Measurements from ENCODE around the gene PPP1R7.
"Not testable (repeated sequence)": the region's sequence is repeated elsewhere in the genome, so short reads cannot be mapped to it uniquely, and the experiment has no call there.

PPP1R7 gene, protein sequence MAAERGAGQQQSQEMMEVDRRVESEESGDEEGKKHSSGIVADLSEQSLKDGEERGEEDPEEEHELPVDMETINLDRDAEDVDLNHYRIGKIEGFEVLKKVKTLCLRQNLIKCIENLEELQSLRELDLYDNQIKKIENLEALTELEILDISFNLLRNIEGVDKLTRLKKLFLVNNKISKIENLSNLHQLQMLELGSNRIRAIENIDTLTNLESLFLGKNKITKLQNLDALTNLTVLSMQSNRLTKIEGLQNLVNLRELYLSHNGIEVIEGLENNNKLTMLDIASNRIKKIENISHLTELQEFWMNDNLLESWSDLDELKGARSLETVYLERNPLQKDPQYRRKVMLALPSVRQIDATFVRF

DNA sequence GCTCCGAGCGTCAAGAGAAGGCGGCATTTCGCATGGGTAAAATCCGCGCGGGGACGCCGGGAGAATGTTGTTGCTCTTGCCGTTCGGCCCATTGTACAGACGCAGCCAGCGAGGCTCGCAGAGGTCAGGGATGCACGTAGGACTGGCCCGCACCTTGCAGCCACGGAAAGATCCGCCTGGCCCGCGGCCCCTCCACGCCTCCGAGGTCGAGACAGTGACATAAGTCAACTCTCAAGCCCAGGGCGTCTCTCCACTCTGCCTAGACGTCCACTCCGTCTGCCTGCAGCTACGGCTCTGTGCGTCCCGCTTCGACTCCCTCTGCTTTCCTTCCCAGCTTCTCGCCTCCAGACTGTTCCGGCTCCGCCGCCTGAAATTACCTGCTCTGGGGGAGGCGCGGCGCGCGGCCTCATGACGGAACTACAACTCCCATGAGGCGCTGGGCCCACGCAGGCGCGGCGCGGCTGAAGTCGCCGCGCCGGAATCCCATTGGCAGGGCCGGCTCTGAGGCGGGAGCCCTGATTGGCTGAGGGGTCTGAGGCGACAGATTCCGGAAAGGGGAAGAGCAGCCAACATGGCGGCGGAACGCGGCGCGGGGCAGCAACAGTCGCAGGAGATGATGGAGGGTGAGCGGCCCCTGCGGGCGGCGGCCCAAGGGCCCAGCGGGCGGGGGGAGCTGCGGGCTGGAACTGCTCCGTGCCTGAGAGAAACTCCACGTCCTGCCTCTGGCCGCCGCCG, at the start of gene PPP1R7:
TSS of gene PPP1R7 (plus strand) at position 543 of the 735 bp plus-strand sequence. CDS start at position 572, 29 bp downstream.
- H3K9ac ChIP-seq (ENCODE audit: low read length): peak within 1 kb of the TSS; percentile 81
- no peaks in the 10 kb centered on the region for H3K36me3 ChIP-seq (ENCODE audit: control insufficient read depth, insufficient read depth, low read length)
- no peaks in the 10 kb centered on the region for H3K9me3 ChIP-seq (ENCODE audit: control insufficient read depth, low read length)
- H3K27me3 ChIP-seq (ENCODE audit: control insufficient read depth, insufficient read depth, low read length): no peaks in the 10 kb centered on the region
- H3K4me1 ChIP-seq (ENCODE audit: control insufficient read depth, insufficient read depth, low read length): peaks cover 8% of the 10 kb centered on the region
- peak within 1 kb of the TSS; percentile 87 for H3K4me3 ChIP-seq (ENCODE audit: low read length)

DNA sequence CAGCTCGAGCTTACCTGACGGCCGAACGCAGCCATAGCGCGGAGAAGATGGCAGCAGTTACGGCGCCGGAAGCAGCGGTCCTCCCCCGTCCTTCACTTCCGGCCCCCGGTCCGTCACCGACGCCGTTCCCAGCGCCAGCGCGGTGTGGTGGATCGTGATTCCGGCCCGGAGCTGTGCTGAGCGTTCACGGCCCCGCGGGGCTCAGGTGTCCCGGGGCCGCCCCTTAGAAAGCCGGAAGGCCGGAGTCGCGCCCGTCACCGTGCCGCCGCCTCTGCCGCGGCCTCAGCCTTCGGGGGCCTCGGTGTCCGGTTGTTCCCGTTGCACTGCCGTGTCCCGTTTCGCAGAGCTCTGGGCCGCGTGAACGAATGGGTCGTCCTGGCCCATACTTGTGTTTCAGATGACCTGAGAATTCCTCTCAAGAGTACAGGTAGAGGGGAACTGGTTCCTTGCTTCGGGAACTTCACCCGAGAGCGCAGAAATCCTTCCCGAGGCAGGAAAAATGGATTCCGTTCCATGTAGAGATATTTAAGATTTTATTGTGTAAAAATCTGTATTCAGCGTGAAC, 47.9 kb upstream of the PPP1R7 start, which contains the start of gene MTERF4:
TSS of gene MTERF4 (minus strand) at position 49 of the 565 bp plus-strand sequence. CDS start at position 35, 14 bp downstream.
- peak within 1 kb of the TSS; percentile 83 for H3K9ac ChIP-seq (ENCODE audit: low read length)
- H3K9me3 ChIP-seq (ENCODE audit: control insufficient read depth, low read length): no peaks in the 10 kb centered on the region
- no peaks in the 10 kb centered on the region for H3K36me3 ChIP-seq (ENCODE audit: control insufficient read depth, insufficient read depth, low read length)
- peak within 1 kb of the TSS; percentile 72 for H3K4me3 ChIP-seq (ENCODE audit: low read length)
- H3K4me1 ChIP-seq (ENCODE audit: control insufficient read depth, insufficient read depth, low read length): peaks cover 15% of the 10 kb centered on the region
- H3K27me3 ChIP-seq (ENCODE audit: control insufficient read depth, insufficient read depth, low read length): no peaks in the 10 kb centered on the region

DNA sequence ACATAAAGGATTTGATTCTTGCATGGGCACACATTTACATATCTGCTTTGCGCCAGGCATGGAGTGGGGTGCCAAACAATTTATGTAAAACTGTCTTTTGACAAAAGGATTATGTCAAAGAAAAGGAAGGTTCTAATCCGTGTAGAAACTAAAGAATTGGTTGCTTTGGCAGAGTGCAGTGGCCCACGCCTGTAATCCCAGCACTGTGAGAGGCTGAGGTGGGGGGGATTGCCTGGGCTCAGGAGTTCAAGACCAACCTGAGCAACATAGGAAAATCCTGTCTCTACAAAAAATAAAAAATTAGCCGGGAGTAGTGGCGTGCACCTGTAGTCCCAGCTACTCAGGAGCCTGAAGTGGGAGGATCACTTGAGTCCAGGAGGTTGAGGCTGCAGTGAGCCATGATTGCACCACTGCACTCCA, 47.1 kb upstream of the PPP1R7 start:
- H3K4me3 ChIP-seq (ENCODE audit: low read length): peak overlapping the region; percentile 72
- H3K4me1 ChIP-seq (ENCODE audit: control insufficient read depth, insufficient read depth, low read length): peaks cover 15% of the 10 kb centered on the region
- H3K27me3 ChIP-seq (ENCODE audit: control insufficient read depth, insufficient read depth, low read length): no peaks in the 10 kb centered on the region
- no peaks in the 10 kb centered on the region for H3K36me3 ChIP-seq (ENCODE audit: control insufficient read depth, insufficient read depth, low read length)
- H3K9me3 ChIP-seq (ENCODE audit: control insufficient read depth, low read length): no peaks in the 10 kb centered on the region
- peak overlapping the region; percentile 83 for H3K9ac ChIP-seq (ENCODE audit: low read length)

DNA sequence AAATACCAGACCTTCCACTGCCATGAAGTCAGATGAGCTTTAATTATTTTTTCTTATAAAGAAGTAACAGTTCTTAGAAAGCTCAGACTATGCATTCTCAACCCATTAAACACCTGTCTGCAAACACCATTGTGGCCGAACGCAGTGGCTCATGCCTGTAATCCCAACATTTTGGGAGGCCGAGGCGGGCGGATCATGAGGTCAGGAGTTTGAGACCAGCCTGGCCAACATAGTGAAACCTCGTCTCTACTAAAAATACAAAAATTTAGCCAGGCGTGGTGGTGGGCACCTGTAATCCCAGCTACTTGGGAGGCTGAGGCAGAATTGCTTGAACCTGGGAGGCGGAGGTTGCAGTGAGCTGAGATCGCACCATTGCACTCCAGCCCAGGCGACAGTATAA, 45.7 kb upstream of the PPP1R7 start:
- H3K36me3 ChIP-seq (ENCODE audit: control insufficient read depth, insufficient read depth, low read length); H3K27me3 ChIP-seq (ENCODE audit: control insufficient read depth, insufficient read depth, low read length); H3K9ac ChIP-seq (ENCODE audit: low read length); H3K9me3 ChIP-seq (ENCODE audit: control insufficient read depth, low read length); H3K4me3 ChIP-seq (ENCODE audit: low read length): not testable (repeated sequence)
- peaks cover 15% of the 10 kb centered on the region for H3K4me1 ChIP-seq (ENCODE audit: control insufficient read depth, insufficient read depth, low read length)

DNA sequence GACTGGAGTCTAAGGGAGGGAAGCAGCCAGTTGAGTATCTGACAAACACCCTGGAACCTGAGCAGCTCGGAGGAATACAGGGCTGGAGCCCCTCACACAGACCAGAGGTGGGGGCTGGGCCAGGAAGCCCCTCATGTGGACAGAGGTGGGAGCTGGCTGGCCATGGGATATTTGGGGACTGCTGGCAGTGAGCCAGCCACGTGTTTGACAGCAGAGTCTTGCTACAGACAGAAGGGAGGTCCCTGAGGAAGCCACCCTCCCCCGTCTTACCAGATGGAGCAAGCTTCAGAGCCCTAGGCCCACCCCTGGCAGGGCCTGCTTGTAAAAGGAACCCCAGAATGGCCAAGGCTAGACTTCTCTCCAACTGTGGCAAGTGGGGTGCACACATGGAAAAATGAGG, 44.6 kb upstream of the PPP1R7 start:
- Histone ChIP-seq H3K4me3 (ENCODE audit: low read length) (no peak overlapping the region), H3K27me3 (ENCODE audit: control insufficient read depth, insufficient read depth, low read length) (no peaks in the 10 kb centered on the region), H3K4me1 (ENCODE audit: control insufficient read depth, insufficient read depth, low read length) (peaks cover 14% of the 10 kb centered on the region), H3K36me3 (ENCODE audit: control insufficient read depth, insufficient read depth, low read length) (no peaks in the 10 kb centered on the region), H3K9ac (ENCODE audit: low read length) (no peak overlapping the region), H3K9me3 (ENCODE audit: control insufficient read depth, low read length) (no peaks in the 10 kb centered on the region)

DNA sequence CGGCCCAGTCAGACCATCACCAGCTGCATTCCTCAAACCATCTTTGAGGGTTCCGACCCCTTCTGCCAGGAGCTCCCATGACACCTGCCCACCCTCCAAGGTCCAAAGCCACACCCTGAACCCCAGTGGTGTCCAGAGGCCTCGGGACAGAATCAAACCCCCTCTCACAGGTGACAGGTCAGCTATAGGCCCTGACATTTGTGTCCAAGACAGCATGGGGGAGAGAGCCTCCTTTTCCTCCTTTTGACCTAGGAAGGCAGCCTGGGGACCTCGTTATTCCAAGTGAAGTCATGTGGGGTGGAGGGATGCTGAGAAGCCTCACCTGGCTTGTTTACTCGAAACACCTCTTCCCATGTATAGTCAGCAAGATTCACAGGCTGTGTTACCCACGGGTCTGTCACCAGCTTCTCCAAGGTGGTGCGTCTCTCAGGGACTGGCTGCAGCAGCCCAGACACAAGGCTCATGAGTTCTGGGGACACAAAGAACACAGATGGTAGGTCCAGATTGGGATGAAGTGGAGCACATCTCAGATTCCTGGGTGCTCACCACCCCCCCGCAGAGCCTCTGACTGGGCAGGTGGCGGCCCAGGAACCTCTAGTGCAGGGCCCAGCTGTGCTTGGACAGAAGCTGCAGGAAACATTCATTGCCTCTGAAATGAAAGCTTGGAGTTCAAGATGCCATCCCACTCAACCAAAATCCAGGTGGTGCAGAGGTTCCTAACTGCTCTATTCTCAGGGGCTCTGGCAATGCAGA, 43.1 kb upstream of the PPP1R7 start:
- peaks cover 6% of the 10 kb centered on the region for H3K4me1 ChIP-seq (ENCODE audit: control insufficient read depth, insufficient read depth, low read length)
- H3K27me3 ChIP-seq (ENCODE audit: control insufficient read depth, insufficient read depth, low read length): no peaks in the 10 kb centered on the region
- no peaks in the 10 kb centered on the region for H3K36me3 ChIP-seq (ENCODE audit: control insufficient read depth, insufficient read depth, low read length)
- H3K9ac ChIP-seq (ENCODE audit: low read length): no peak overlapping the region
- H3K9me3 ChIP-seq (ENCODE audit: control insufficient read depth, low read length): no peaks in the 10 kb centered on the region
- H3K4me3 ChIP-seq (ENCODE audit: low read length): no peak overlapping the region

DNA sequence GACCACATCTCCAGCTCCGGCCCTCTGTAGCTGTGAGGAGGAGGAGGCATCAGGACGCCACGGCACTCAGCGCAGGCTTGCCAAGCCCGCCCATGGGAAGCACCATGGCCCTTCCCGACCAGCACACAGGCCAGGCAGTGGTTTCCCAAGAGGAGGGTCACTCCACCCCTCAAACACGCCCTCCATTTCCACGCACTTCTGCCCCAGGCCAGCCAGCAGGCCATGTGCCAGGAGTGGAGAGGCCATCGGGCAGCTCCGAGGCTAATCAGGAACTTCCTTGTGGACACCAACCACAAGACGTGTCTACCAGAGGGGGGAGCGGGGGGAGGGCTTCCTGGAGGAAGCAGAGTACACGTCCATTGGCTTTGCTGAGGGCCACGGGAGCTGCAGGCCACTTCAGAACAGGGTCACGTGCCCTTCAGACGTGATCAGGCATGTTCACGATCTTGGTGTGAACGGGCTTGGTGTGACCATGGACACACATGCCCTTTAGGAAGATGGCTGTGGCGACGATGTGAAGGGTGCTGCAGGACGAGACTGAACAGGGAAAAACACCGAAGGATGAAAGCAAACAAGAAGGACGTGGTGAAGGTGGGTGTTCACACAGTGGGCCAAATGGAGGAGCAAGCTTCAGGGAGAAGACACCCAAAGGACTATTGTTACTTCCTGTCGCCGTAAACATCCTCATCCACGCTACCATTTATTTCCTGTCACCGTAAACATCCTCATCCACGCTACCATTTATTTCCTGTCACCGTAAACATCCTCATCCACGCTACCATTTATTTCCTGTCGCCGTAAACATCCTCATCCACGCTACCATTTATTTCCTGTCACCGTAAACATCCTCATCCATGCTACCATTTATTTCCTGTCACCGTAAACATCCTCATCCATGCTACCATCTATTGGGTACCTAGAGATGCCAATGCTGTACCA, 41.7 kb upstream of the PPP1R7 start:
- H3K36me3 ChIP-seq (ENCODE audit: control insufficient read depth, insufficient read depth, low read length): no peaks in the 10 kb centered on the region
- H3K4me1 ChIP-seq (ENCODE audit: control insufficient read depth, insufficient read depth, low read length): no peaks in the 10 kb centered on the region
- H3K9me3 ChIP-seq (ENCODE audit: control insufficient read depth, low read length): no peaks in the 10 kb centered on the region
- H3K9ac ChIP-seq (ENCODE audit: low read length): no peak overlapping the region
- H3K27me3 ChIP-seq (ENCODE audit: control insufficient read depth, insufficient read depth, low read length): no peaks in the 10 kb centered on the region
- H3K4me3 ChIP-seq (ENCODE audit: low read length): no peak overlapping the region

DNA sequence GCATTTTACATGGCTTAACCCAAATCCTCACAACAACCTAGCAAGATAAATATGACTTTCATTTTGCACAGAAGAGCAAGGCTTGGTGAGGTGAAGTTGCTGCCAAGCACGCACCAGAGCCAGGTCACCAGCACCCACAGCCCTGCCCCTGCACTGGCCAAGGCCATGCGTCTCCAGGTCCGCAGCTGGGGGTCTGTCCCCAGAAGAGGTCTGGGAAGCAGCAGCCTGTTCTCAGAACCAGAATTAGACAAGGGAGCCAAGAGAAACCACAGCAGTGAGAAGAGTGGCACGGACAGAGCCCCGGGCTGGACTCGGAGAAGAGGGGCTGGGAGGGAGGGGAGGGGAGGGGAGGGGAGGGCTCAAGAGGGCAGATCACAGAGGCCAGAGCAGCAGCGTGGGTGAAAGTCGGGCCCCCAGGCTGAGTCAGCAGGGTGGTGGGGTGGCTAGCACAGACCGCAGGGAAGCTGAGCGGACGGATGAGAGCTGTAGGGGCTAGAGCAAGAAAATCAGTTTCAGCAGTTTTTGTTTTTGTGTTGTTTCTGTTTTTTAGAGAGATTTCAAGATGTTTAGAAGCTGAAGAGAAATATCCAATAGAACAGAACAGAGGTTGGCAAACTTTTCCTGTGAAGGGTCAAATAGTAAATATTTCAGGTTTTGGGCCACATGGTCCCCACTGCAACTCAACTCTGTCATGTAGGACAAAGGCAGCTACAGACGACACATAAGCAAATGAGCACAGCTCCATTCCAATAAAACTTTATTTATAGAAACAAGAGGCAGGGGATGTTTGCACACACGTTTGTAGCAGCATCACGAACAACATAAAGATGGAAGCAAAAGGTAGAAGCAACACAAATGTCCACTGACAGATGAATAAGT, 40.8 kb upstream of the PPP1R7 start:
- Histone ChIP-seq H3K4me3 (ENCODE audit: low read length) (no peak overlapping the region), H3K4me1 (ENCODE audit: control insufficient read depth, insufficient read depth, low read length) (no peaks in the 10 kb centered on the region), H3K27me3 (ENCODE audit: control insufficient read depth, insufficient read depth, low read length) (no peaks in the 10 kb centered on the region), H3K36me3 (ENCODE audit: control insufficient read depth, insufficient read depth, low read length) (no peaks in the 10 kb centered on the region), H3K9me3 (ENCODE audit: control insufficient read depth, low read length) (no peaks in the 10 kb centered on the region), H3K9ac (ENCODE audit: low read length) (no peak overlapping the region)

DNA sequence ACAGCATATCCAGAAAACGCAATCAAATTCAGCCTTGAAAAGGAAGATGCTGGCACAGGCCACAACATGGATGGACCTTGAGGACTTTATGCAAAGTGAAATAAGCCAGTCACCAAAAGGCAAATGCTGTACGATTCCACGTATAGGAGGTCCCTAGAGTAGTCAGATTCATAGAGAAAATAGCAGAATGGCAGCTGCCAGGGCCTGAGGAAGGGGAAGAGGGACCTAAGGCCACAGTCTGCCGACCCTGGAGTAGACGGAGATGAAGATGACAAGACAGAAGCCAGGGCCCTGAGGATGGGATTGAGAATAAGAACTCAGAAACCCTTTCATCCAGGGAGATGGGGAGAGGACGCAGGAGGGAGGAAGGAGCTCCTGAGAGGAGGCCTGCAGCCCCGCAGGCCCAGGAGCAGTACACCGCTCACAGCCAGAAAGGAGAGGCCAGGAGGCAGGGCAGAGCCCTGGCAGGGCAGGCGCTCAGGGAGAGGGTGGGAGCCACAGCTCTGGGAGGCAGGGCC, 40.1 kb upstream of the PPP1R7 start:
- Histone ChIP-seq H3K9me3 (ENCODE audit: control insufficient read depth, low read length) (no peaks in the 10 kb centered on the region), H3K9ac (ENCODE audit: low read length) (no peak overlapping the region), H3K4me3 (ENCODE audit: low read length) (no peak overlapping the region), H3K27me3 (ENCODE audit: control insufficient read depth, insufficient read depth, low read length) (no peaks in the 10 kb centered on the region), H3K4me1 (ENCODE audit: control insufficient read depth, insufficient read depth, low read length) (no peaks in the 10 kb centered on the region), H3K36me3 (ENCODE audit: control insufficient read depth, insufficient read depth, low read length) (no peaks in the 10 kb centered on the region)

DNA sequence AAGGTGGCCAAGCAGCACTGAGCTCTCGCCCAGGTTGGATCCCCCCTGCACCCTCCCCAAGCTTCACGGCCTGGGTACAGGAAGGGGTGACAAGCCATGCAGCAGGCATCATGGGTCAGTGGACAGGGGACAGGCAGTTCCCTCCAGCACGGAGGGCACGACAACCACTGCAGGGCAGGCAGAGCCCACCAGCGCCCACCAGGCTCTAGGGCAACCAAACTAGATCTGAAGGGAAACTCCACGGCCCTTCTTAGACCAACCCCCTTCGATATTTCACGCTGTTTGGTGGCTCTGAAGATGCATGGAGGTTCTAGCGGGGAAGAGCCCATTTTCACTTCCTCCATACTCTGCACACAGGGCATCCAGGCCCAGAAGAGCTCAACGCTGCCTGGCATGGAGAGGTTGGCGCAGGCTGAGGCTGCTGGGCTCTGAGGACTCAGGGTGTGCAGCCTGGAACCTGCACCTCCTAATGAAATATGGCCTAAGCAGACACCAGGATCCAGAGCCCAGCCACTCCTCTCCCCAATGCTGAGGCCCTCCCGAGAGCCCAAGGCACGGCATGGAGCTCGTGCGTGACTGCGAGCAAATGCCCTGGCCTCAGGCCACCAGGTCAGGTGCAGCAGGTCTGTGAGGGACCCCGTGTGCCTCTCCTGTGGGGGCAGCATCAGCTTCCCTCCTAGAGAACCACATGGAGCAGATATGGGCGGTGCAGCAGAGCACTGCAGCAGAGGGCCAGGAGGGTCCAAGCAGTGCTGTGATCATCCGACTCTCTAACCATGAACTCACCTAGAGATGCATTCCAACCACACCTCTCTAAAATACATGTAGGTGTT, 39.4 kb upstream of the PPP1R7 start:
- H3K9me3 ChIP-seq (ENCODE audit: control insufficient read depth, low read length): no peaks in the 10 kb centered on the region
- no peaks in the 10 kb centered on the region for H3K4me1 ChIP-seq (ENCODE audit: control insufficient read depth, insufficient read depth, low read length)
- H3K9ac ChIP-seq (ENCODE audit: low read length): no peak overlapping the region
- H3K27me3 ChIP-seq (ENCODE audit: control insufficient read depth, insufficient read depth, low read length): no peaks in the 10 kb centered on the region
- H3K4me3 ChIP-seq (ENCODE audit: low read length): no peak overlapping the region
- H3K36me3 ChIP-seq (ENCODE audit: control insufficient read depth, insufficient read depth, low read length): no peaks in the 10 kb centered on the region

Data from mucosa of stomach (tissue), 1 donor.